GM19043 (cell line): ENCODE results near the gene DCAF15.
A peak's percentile ranks its signal among the peaks of the same experiment; 100 is the strongest.
"Not testable (repeated sequence)": the region's sequence is repeated elsewhere in the genome, so short reads cannot be mapped to it uniquely, and the experiment has no call there.

Experiments
- ATAC-seq: cut with Tn5 transposase; IDR thresholded peaks from one replicate; pipeline ENCODE4 v1.9.1; 2021; ENCODE audit warnings: low read depth; ENCODE audit not compliant: unreplicated experiment

DCAF15 gene

DNA sequence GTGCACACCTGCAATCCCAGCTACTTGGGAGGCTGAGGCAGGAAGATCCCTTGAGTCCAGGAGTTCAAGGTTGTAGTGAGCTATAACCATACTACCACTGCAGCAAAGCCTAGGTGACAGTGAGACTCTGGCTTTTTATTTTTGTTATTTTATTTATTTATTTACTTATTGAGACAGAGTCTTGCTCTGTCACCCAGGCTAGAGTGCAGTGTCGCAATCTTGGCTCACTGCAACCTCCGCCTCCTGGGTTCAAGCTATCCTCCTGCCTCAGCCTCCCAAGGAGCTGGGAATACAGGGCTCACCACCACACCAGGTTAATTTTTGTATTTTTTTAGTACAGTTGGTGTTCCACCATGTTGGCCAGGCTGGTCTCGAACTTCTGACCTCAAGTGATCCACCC, 21.2 kb downstream of the DCAF15 start:
- not testable (repeated sequence) for ATAC-seq

DNA sequence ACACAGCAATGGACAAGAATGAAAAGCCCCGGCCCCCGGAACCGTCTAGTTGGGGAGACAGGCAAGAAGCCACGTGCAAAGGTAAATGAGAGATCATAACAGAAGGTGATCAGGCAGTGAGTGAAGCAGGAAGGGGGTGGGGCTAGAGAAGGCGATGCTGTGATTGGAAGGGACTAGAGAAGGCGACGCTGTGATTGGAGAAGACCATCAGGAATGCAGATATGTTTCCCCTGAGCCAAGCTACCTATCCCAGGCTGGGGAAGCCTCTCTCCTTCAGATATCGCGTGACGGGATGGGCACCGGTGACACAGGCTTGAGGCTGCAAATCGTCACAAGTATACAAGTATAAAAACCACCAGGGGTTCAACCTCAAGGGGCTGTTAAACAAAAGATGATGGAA, 21.8 kb downstream of the DCAF15 start:
- ATAC-seq = no peak

DNA sequence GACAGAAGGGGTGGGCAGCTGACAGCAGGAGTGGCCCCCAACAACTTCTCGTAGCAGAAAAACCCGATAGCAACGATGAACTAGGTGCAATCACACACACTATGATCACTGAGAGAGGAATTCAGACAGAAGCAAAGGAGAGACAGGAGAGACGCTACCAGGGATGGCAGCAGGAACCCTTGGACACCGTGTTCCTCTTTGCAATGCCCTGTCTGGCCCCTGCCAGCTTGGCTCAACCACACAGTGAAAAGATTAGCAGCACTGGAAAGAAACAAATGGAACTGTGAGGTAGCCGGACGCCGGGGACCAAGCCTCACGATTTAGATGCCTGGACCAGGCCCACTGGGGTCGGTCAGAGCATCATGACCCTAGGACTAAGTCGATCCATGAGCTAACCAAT, 23.6 kb downstream of the DCAF15 start:
- no peak for ATAC-seq

DNA sequence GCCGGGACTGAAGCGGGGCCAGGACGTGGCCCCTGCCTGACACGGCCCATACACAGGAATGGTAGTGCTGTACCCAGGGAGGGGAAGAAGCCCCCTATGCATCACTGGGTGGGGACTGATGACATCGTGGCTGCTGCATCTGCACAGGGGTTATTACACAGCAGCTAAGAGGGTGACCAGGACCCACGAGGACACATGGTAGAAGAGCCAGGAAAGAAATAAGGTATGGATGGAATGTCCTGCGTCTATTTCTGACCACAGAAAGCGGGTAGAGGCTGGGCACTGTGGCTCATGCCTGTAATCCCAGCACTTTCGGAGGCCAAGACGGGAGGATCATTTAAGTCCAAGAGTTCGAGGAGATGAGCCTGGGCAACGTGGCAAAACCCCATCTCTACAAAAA, 24.1 kb downstream of the DCAF15 start:
- ATAC-seq = no peak

DNA sequence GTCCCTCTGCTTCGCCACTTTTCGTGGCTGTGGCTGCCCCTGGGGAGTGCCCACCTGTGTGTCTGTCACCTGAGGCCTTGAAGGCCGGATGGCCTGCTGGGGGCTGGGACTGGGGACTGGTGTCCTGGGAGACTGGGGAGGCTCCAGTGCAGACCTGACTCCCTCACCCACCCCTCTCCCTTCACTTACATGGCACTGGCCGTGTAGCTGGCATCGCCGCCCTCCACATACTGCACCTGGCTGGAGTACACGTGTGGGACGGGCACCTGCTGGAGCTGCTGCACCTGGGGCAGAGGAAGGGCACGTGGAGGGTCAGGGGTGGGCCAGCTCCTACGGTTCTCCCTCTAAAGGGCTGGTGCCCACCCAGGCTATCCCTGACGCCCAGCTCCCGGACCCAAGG, 25.5 kb downstream of the DCAF15 start:
- ATAC-seq = no peak

DNA sequence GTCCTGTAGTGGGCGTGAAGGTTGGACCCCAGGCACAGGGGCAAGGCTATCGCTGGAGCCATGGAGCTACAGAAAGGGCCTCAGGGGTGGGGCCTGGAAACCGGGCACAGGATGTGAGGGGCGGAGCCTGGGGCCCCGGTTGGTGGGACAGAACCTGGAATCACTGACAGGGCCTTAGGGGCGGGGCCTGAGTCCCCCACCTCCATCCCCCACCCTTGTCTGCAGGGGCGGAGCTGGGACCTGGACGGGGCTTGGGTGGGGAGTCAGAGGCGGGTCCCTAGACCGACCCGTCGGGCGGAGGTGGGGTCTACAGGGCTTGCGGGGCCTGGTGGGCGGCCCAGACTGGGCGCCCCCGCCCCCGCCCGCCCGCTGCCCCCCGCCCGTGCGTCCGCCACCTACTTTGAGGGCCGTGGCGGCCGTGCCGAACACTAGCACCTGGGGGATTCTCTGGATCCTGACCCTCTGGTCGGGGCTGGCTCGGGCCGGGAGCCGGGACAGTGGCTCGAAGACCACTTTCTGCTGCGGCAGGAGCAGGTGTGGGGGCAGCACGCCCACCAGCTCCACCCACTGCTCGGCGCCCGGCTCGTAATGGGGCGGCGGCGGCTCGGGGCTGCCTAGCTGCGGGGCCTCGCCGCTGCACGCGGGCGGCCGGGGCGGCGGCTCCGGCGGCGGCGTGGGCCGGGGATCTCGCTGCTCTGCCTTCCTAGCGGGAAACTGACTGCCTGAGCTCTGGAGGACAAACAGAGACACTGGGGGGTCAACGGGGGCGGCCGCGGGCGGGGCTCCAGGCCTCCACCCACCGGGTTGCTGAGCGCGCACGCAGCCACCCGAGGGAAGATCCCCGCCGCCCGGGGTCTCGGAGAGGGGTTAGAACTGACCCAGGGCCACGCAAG, 26.3 kb downstream of the DCAF15 start:
- ATAC-seq = no peak

DNA sequence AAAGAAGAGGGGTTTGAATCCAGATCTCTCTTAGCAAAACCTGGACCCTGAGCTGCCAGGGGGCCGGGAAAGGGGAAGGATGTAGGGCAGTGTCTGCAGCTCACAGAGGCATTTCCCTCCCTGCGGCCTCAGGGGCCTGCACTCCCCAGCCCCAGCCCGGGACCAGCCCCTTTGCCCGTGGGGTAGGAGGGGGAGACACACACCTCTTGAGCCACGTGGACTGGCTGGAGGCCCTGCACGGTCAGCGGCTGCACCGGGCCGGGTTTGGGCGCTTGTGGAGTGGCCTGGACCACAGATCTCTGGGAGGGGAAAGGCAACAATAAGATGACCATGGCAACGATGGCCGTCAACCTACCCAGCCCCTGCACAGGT, 26.9 kb downstream of the DCAF15 start:
- no peak for ATAC-seq

DNA sequence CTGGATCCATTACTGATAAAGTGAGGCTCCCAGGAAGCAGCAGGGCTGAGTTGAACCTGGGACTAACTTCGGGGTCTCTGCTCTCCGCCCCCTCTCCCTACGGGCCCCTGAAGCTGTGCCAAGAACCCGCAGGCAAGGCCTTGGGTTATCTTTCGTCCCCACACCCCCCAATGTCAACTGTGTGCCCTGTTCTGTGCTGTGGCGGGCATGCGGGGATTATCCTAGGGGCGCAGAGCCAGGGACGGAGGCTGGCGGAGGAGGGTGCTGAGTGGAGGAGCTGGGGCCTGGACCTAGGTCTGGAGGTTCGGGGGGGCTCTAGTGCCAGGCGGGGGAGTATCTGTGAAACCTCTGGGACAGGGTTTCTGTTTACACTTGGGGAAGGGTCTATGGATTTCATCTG, 27.4 kb downstream of the DCAF15 start:
- ATAC-seq = no peak

DNA sequence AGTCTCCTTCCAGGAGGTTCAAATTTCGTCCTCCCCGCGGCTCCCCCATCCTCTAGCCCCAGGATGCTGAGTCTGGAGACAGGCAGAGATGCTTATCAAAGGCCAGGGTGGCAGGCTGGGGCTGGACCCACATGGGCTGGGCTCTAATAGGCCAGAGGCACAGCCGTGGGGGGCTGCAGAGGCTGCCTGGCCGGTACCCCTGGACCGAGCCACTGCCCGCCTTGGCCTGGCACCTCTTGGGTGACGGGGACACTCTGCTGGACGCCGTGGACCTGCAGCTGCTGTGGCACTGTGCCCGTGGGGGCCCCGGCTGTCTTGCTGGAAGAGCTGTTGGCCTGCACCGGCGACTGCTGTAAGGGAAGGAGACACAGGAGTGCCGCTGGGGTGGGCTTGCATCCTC, 28.0 kb downstream of the DCAF15 start:
- no peak for ATAC-seq

DNA sequence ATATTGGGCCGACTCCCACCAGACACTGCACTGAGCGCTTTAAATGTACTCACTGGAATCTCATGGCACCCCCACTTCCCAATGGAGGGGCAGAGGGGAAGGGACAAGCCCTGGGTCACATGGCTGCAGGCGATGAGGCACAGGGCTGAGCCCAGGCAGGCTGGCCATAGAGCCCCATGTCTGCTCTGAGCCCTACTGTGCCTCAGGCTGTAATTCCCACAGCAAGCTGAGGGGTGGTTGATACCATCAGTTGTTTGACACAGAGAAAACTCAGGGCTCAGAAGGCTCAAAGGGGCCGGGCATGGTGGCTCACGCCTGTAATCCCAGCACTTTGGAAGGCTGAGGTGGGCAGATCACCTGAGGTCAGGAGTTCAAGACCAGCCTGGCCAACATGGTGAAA, 28.7 kb downstream of the DCAF15 start:
- ATAC-seq = no peak

DNA sequence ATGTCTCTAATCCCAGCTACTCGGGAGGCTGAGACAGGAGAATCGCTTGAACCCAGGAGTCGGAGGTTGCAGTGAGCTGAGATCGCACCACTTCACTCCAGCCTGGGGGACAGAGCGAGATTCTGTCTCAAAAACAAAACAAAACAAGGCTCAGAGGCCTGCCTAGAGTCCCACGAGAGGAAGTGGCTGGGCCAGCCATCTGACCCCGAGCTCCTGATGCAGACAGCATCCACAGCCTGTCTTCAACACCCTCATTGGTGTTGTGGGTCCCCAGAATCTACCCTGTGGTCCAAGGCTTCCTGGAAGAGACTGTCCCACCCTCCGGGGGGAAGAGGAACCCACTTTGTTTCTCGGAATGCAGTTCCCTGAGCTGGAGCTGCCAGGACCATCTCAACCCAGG, 29.2 kb downstream of the DCAF15 start:
- no peak for ATAC-seq

DNA sequence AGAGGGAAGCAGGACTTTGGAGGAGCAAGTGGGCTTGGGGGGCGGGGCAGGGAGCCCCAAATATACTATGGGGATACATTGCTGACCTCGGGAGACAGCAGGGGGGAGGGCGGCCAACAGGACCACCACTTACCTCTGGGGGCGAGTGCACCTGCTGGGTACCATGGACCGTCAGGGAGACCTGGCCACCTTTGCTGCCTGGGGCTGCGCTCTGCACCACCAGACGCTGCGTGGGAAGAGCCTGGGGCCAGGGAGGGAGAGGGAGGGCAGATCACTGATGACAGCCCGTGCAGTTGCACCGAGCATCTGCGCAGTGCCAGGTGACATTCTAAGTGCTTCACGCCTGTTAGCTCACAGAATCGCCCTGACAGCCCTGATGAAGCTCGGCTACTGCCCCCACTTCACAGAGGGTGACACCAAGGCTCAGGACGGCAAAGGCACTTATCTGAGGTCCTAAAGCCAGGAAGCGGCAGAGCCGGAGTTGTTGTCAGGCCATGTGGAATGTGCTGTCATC, 29.7 kb downstream of the DCAF15 start:
- no peak for ATAC-seq

DNA sequence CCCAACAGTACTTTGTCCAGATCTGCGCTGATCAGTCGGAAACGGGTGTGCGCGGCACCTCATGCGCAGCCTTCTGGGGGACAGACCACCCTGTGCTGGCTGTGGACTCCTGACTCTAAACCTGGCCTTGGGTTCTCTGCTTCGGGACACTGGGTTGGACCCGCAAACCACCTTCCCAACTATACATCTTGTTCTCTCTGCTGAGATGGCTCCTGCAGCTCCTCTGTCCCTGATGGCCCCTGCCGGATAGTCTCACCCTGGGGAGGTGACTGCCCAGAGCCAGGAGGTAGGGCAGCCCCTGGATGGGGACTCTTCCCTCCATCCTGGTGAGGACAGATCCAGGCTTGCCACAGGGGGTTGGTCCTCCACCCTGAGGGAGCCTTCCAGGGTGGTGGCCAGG, 30.5 kb downstream of the DCAF15 start:
- no peak for ATAC-seq

DNA sequence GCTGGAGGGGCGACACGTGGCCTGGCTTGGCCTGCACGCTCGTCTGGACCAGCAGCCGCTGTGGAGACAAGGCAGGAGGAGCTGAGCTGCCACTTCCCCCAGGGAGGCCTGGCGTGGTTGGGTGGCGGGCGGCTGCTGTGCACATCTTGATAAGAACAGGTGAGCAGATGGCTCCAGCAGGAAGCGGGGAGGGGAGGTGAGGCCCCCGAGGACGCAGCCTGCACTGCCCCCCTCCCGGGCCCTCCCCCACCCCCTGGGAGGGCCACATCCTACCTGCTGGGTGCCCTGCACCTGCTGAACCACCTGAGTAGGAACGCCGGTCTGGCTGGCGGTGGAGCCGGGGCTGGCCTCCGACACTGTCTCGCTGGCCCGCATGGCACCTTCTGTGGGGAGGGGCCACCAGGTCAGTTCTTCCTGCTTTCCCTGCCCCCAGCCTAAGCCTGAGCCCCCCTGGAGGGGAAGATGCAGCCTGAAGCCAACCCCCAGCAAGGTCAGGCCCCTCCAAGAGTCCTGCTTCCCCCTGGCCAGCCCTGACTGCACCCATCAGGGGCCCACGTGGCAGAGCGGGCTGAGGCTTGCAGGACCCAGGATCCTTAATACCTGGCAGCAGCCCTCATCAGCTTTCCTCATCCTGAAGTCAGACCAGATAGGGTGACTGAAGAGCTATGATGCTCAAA, 31.0 kb downstream of the DCAF15 start:
- no peak for ATAC-seq

DNA sequence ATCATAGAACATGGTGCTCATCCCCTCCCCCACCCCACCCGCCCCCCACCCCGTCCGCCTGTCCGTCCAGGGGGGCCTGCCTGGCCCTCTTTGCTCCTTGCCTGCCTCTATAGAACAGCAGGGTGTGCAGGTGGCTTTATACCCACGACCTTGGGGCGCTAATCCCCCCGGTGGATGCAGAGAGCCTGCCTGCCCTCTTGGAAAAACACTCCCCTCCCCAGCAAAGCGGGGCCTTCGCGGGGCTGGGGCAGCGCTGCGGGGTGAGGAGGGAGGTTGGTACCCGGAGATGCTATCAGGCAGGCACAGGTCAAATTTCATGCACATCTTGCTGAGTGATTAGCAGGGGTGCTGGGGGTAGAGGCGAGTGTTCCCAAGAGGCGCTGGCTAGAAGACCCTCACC, 31.9 kb downstream of the DCAF15 start:
- ATAC-seq = no peak

DNA sequence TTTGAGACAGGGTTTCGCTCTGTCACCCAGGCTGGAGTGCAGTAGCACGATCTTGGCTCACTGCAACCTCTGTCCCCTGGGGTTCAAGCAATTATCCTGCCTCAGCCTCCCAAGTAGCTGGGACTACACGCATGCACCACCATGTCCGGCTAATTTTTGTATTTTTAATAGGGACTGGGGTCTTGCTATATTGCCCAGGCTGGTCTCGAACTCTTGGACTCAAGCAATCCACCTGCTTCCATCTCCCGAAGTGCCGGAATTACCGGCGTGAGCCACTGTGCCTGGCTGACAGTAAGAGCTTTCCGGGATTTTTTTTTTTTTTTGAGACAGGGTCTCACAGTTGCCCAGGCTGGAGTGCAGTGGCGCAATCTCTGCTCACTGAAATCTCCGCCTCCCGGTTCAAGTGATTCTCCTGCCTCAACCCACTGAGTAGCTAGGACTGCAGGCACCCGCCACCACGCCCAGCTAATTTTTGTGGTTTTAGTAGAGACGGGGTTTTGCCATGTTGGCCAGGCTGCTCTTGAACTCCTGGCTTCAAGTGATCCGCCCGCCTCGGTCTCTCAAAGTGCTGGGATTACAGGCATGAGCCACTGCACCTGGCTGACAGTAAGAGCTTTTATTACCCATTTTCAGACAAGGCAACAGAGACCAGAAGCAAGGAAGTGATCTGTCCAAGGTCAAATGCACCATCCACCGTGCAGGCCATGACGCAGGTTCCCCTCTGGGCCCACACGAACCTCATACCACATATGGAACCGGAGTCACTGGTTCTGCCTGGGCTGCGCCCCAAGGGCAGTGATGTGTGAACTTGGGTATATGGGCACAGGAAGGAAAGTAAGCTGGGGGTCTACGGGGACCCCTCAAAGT, 32.8 kb downstream of the DCAF15 start:
- no peak for ATAC-seq

DNA sequence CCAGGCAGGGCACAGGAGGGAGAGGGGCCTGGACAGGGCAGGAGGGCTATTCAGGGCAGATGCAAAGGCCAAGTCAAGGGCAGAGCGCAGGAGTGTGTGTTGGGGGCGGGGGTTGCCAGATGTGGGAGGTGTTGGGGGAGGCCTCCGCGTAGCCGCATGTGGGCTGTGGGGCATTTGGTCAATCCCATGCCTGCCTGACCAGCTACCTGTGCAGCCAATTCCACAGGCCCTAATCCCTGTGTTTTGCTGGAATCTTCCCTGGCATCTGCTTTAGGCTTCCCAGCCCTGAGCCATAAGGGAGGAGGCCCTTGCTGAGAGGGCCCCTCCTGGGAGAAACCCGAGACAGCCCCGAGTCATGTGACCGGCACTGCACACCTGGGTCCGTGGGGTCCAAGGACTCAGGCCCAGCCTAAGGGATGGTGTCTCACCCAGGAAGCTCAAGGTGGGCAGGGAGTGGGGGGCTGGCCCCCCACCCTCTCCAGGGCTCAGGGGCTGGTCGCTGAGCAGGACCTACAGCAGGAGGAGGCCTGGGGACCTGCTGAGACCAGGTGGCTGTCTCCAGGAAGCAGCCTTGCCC, 33.5 kb downstream of the DCAF15 start:
- no peak for ATAC-seq

DNA sequence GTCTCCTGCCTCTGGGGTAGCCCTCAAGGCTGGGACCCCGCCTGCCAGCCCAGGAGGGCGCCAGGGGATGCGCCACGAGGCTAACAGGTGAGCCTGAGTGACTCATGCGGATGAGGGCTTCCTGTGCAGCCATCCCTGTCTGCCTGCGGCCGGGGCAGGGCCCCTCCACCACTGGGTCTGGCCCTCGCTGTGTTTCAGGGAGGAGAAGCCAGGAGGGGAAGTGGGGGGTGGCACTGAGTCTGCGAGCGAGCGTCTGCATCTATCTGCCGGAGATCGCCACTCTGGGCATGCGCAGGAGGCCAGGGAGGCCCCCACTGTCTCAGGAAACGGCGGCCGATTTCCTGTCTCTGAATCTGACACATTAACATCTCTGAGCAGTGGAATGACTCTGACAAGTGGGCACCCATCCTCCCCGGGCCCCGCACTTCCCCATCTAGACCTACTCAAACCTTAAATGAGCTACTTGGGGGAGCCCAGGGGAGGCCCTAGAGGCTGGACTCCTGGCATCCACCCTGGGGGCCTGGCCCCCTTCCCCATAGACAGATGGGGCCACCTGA, 34.1 kb downstream of the DCAF15 start:
- ATAC-seq = peak; percentile 75

DNA sequence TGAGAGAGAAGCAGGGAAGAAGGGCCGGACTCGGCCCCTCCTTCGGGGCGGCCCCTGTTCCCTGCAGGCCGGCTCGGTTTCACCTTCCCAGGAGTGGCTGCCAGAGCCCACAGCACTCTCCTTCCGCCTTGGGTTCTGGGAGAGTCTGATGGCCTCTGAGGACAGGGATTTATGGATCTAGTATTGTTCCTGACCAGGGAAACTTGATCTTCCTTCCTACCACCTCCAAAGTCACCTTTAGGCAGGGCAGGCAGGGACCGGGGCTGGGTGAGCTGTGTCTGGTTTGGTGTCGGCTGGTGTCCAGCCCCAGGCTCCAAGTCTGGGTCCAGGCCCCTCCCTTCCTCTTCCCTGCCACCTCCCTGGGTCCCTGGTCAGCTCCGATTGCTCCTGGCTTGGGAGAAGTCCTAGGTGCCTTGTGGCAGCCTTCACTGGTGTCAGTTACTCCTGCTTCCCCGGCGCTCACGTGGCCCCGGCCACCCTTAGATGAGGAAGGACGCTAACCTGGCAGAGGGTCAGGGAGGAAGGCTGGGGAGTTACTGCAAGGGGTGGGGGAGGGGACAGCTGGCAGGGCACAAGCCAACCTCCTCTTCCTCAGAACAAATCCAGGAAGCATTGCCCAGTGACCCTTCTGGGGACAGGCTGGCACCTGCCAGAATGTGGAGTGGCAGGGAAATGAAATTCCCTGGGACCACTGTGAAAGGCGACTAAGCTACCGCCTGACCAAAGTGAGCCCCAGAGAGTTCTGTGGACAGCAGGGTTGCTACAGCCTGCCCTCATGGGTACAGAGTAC, 35.0 kb downstream of the DCAF15 start:
- no peak for ATAC-seq

DNA sequence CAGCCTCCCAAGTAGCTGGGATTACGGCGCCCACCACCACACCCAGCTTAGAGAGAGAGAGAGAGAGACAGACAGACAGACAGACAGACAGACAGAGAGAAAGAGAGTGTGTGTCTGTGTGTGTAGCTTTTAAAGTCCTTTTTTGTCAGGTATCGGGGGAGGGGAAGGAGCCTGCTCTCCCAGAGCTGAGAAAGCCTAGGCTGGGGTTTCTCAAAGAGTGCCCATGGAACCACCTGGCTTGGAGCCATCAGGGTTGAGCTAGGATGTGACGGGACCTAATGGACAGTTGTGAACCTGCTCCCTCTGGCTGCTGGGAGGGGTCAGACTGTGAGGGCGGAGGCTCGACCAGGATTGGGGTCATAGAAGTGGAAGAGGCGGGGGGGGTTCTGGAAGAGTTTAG, 37.2 kb downstream of the DCAF15 start:
- no peak for ATAC-seq
